ENCODE results near the gene KRT32. TPM values are rescaled to one million over a fixed set of nuclear protein-coding genes. Genes with fewer than 3 reads are reported as not detected.

The KRT32 gene
- total and polyA plus RNA-seq, 9 of the 15 experiments (the other 6 are each of a cell fraction or from before 2014, with no cell fraction given): not detected

DNA sequence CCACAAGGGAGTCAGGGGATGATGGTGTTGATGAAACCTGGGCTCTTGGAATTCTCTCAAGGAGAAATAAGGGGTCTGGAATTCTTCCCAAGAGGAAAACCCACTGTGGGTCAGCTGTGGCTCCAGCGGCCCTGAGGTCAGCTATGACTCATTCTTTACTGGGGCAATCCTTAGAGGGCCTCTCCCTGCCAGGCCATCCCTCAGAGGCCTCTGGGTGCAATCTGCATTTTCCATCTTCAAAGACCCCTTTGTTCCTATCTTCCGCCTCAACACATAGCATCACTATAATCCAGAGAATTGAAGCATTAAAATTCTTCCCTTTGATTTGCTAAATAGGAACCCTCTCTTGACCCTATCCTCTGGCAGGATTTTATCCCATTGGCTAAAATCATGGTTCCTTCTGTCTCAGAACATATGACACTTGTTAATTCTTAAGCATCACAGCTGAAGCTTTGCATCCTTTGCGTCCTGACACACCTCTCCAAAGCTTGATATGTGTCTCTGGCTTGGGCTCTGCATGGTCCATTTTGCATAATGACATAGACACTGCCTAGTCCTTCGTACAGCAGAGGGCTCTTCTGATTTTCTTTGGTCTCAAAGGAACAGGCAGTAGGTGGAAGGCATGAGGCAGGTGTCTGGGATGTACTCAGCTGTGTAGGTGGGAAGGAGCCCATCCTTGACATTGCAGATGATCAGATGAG lies 38.4 kb downstream of the KRT32 start (continued):
- TF ChIP-seq, protein P1, sequence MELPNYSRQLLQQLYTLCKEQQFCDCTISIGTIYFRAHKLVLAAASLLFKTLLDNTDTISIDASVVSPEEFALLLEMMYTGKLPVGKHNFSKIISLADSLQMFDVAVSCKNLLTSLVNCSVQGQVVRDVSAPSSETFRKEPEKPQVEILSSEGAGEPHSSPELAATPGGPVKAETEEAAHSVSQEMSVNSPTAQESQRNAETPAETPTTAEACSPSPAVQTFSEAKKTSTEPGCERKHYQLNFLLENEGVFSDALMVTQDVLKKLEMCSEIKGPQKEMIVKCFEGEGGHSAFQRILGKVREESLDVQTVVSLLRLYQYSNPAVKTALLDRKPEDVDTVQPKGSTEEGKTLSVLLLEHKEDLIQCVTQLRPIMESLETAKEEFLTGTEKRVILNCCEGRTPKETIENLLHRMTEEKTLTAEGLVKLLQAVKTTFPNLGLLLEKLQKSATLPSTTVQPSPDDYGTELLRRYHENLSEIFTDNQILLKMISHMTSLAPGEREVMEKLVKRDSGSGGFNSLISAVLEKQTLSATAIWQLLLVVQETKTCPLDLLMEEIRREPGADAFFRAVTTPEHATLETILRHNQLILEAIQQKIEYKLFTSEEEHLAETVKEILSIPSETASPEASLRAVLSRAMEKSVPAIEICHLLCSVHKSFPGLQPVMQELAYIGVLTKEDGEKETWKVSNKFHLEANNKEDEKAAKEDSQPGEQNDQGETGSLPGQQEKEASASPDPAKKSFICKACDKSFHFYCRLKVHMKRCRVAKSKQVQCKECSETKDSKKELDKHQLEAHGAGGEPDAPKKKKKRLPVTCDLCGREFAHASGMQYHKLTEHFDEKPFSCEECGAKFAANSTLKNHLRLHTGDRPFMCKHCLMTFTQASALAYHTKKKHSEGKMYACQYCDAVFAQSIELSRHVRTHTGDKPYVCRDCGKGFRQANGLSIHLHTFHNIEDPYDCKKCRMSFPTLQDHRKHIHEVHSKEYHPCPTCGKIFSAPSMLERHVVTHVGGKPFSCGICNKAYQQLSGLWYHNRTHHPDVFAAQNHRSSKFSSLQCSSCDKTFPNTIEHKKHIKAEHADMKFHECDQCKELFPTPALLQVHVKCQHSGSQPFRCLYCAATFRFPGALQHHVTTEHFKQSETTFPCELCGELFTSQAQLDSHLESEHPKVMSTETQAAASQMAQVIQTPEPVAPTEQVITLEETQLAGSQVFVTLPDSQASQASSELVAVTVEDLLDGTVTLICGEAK (IDR thresholded peaks at IDR 0.05): no peak
- TF ChIP-seq, protein P1 (CRISPR knock-in tag; IDR thresholded peaks at IDR 0.05): no peak
- TF ChIP-seq ZNF408 (CRISPR knock-in tag; IDR thresholded peaks at IDR 0.05; ENCODE audit: low read depth) (no peak), HLTF (IDR thresholded peaks at IDR 0.05) (no peak), RUNX1 (IDR thresholded peaks at IDR 0.05; ENCODE audit: low read depth) (no peak)
